GM13977 (cell line): Measurements from ENCODE around the gene EPHX1.

ENCODE experiments used
- DNase-seq: peaks from one replicate; pipeline ENCODE4 v3.0.0; 2012; ENCODE audit warnings: low spot score
- CTCF ChIP-seq: IDR thresholded peaks from 2 replicates; pipeline ENCODE4 v1.5.1; 2012; ENCODE audit warnings: mild to moderate bottlenecking, control low read depth; ENCODE audit not compliant: insufficient read depth; ENCODE audit errors: extremely low read depth, missing control alignments
- in situ Hi-C: fragments of 300-500 bp; cut with MboI; formaldehyde crosslinking; loops from one replicate; pipeline ENCODE4 v1.12.0; 2022; ENCODE audit warnings: low sequenced_read_pairs, low pct_unique_long_range_greater_than_20kb, mixed read lengths, inconsistent platforms; ENCODE audit not compliant: unreplicated experiment

EPHX1 gene

DNA sequence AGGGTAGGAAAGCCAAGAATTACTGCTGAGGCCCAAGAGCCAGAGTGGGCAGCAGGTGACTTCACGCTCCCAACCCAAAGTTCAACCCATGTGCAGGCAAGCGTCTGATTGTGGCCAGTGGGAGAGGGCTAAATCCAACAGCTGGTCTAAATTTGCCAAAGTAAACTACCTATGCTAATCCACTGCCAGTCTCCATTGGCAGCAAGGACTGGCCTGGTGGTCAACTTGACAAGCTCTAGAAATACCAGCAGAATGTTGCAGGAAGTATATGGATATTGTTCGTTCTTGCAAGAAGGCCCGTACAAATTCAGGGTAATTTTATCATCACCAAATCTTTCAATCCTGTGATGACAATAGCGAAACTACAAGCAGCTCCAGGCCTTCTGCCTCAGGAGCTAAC, 70.7 kb downstream of the EPHX1 start:
- TF ChIP-seq CTCF: no peak
- in situ Hi-C loops: no loop called here
- DNase-seq: no peak

GRCh38 chr1:225881081-225881958, 71.4 kb downstream of the EPHX1 start:
- peak; percentile 64 for DNase-seq
- in situ Hi-C loops: no loop called here
- TF ChIP-seq CTCF: no peak

DNA sequence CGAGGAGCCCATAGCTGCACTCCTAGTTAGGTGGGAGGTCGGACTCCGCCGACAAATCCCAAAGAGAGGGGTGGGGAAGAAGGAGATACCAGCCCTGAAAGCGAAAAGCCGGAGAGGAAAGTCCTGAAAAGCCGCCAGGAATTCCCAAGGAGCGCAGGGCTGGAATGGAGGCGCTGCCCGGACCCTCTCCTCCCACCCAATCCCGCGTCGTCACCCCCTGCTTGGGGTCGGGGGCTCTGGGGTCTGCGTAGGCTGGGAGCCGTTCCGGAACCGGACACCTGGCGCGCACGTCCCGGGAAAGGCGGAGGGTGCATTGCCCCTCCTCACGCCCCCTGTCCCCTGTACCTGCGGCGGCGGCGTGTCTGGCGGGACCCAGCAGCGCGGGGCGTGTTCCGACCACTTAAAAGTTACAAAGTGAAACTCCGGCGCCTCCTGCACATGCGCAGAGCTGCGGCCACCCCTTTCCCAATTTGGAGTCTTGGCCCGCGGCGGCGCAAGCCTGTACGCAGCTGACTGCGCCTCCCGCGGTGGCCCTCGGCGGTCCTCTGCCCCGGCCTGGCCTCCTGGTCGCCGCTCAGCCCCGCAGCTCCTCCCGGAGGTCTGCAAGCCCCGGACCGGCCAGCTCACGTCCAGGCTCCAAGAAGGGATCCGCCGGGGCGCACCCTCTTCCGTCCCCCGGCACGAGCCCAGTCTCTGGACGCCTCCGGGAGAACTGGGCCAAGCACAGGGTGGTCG, 72.2 kb downstream of the EPHX1 start, which contains the start of gene TMEM63A:
TMEM63A (minus strand) TSS at position 422 of the 735 bp plus-strand sequence. CDS start 4,800 bp downstream, outside the sequence.
- TF ChIP-seq CTCF: peak; percentile 44
- in situ Hi-C loops: no loop called here
- DNase-seq: peak; percentile 97

DNA sequence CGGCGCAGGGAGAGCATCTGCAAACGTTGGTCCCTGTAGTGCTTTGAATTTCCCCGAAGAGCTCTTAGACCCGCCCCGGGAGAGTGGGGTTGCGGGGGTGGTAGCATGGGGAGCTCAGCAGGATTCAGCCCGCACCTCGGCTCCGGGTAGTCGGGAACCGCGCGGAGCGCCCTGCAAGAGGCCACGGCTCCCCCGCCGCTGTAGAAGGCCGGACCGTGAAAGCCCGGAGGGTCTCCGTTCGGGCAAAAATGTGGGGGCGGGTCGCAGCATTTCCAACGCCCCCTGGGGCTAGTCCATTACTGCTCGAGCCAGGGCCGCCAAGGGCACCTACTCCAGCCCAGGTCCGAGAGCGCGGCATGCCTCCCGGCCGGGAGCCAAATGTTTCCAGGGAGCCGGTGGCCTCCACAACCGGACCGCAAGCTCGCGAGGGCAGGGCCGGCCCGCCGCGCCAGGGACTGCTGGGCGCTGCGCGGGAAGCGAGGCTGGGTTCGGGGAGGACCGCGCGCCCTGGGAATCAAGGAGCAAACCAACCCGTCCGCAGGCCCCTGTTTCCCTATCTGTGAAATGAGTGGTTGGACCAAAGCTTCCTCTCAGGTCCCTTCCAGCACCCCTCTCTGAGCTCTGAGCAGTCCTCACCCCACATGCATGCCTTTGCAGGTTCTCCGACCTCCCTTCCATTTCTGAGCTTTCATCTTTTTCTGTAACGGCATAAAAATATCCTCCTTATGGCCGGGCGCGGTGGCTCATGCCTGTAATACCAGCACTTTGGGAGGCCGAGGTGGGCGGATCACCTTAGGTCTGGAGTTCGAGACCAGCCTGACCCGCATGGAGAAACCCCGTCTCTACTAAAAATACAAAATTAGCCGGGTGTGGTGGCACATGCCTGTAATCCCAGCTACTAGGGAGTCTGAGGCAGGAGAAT, 73.0 kb downstream of the EPHX1 start:
- DNase-seq: no peak
- in situ Hi-C loops: no loop called here
- TF ChIP-seq CTCF: no peak

- peak; percentile 10 for TF ChIP-seq CTCF
- in situ Hi-C loops: no loop called here
- no peak for DNase-seq
Observed at GRCh38 chr1:225883616-225884265, 73.8 kb downstream of the EPHX1 start.
